ENCODE data around the gene UBE2O. TPM values are rescaled to one million over a fixed set of nuclear protein-coding genes. Genes with fewer than 3 reads are reported as not detected.
A peak's percentile ranks its signal among the peaks of the same experiment; 100 is the strongest.

Gene UBE2O
- polyA plus RNA-seq, 1 experiment = 14.2 TPM

GRCh38 chr17:76487451-76488192 lies 34.7 kb upstream of the UBE2O start:
- Histone ChIP-seq H3K4me3 (ENCODE audit: low read depth, low read length) (no peak overlapping the region), H3K27ac (ENCODE audit: low read depth, low read length) (no peak overlapping the region), H3K27me3 (ENCODE audit: control insufficient read depth, insufficient read depth, low read length) (no peaks in the 10 kb centered on the region), H3K9me3 (ENCODE audit: control insufficient read depth, insufficient read depth, low read length) (peaks cover 2% of the 10 kb centered on the region; the same call in 1 of the 2 replicates)
- ChIA-PET CTCF (no interaction called here), POLR2A (no interaction called here)
- TF ChIP-seq CTCF (IDR thresholded peaks at IDR 0.05; ENCODE audit: low read depth, low read length) = no peak
- DNase-seq (ENCODE audit: low read depth, low spot score) = no peak

- CTCF ChIA-PET = interaction anchor here (0.7 to 1.3 kb wide), 3 partner anchors 27 to 115 kb away, joined by 3 to 7 read pairs (median 7); no protein-coding TSS in a partner anchor
- Histone ChIP-seq H3K9me3 (ENCODE audit: control insufficient read depth, insufficient read depth, low read length) (peaks cover 2% of the 10 kb centered on the region; the same call in 1 of the 2 replicates), H3K4me3 (ENCODE audit: low read depth, low read length) (no peak overlapping the region), H3K27ac (ENCODE audit: low read depth, low read length) (no peak overlapping the region), H3K27me3 (ENCODE audit: control insufficient read depth, insufficient read depth, low read length) (no peaks in the 10 kb centered on the region)
- no peak for TF ChIP-seq CTCF (IDR thresholded peaks at IDR 0.05; ENCODE audit: low read depth, low read length)
- no peak for DNase-seq (ENCODE audit: low read depth, low spot score)
- POLR2A ChIA-PET = interaction anchor here (1.6 kb wide), 1 partner anchor 7 kb away, joined by 4 read pairs; no protein-coding TSS in a partner anchor
Measured at GRCh38 chr17:76485569-76485968, 32.6 kb upstream of the UBE2O start.

- H3K27me3 ChIP-seq (ENCODE audit: control insufficient read depth, insufficient read depth, low read length) = no peaks in the 10 kb centered on the region
- H3K9me3 ChIP-seq (ENCODE audit: control insufficient read depth, insufficient read depth, low read length) = peaks cover 2% of the 10 kb centered on the region; the same call in 1 of the 2 replicates
- ChIA-PET CTCF (no interaction called here), POLR2A (interaction anchor here (1.6 kb wide), 1 partner anchor 9 kb away, joined by 4 read pairs; no protein-coding TSS in a partner anchor)
- H3K27ac ChIP-seq (ENCODE audit: low read depth, low read length) = no peak overlapping the region
- no peak for DNase-seq (ENCODE audit: low read depth, low spot score)
- TF ChIP-seq CTCF (IDR thresholded peaks at IDR 0.05; ENCODE audit: low read depth, low read length) = no peak
- H3K4me3 ChIP-seq (ENCODE audit: low read depth, low read length) = no peak overlapping the region
Measured at GRCh38 chr17:76484228-76484725, 31.3 kb upstream of the UBE2O start.

GRCh38 chr17:76481071-76481655 lies 28.2 kb upstream of the UBE2O start:
- TF ChIP-seq CTCF (IDR thresholded peaks at IDR 0.05; ENCODE audit: low read depth, low read length) = no peak
- Histone ChIP-seq H3K27ac (ENCODE audit: low read depth, low read length) (peak overlapping the region; percentile 21), H3K27me3 (ENCODE audit: control insufficient read depth, insufficient read depth, low read length) (no peaks in the 10 kb centered on the region), H3K4me3 (ENCODE audit: low read depth, low read length) (no peak overlapping the region), H3K9me3 (ENCODE audit: control insufficient read depth, insufficient read depth, low read length) (peaks cover 2% of the 10 kb centered on the region; the same call in 1 of the 2 replicates)
- POLR2A ChIA-PET = interaction anchor here (0.8 kb wide), 1 partner anchor 12 kb away, joined by 3 read pairs; no protein-coding TSS in a partner anchor
- no peak for DNase-seq (ENCODE audit: low read depth, low spot score)
- CTCF ChIA-PET = interaction anchor here (0.6 kb wide), 1 partner anchor 23 kb away, joined by 3 read pairs; no protein-coding TSS in a partner anchor

All from AG04450 (cell line).